ENCODE measurements around the gene RAPGEF2.
"Not testable (repeated sequence)": the region's sequence is repeated elsewhere in the genome, so short reads cannot be mapped to it uniquely, and the experiment has no call there.

The RAPGEF2 gene

DNA sequence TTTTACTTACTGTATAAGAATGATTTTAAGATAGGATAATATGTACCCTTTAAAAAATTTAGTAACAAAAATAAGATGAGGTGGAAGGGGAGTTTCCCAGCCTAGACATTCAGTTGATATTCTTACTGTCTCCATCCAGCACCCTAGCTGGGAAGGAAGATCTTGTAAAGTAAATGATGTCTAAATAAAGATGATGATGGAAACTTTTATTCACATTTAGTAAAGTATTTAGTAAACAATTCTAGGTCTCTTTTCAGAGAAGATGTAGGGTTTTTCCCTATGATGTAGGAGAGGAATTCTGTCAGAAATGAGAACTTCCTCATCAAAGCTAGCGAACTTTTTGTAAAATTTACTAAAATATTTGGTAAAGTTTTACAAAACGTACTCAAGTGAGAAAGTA is 136.8 kb downstream of the RAPGEF2 start:
- no peak for DNase-seq (ENCODE audit: low read depth)

DNA sequence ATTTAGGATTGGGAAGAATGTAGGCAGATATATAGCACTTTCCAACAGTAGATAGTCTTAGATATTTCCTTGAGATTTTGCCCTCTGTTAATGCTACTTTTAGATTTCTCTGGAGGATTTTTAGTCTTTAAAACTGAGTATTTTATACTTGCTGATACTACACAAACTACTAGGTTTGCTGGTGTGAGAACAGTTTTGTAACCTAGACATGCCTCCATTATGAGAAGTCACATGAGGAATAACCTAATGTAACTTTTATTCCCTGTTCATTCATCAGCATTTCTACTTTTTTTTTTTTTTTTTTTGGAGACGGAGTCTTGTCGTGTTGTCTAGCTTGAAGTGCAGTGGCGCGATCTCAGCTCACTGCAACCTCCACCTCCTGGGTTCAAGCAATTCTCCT is 137.2 kb downstream of the RAPGEF2 start:
- DNase-seq (ENCODE audit: low read depth), result no peak

DNA sequence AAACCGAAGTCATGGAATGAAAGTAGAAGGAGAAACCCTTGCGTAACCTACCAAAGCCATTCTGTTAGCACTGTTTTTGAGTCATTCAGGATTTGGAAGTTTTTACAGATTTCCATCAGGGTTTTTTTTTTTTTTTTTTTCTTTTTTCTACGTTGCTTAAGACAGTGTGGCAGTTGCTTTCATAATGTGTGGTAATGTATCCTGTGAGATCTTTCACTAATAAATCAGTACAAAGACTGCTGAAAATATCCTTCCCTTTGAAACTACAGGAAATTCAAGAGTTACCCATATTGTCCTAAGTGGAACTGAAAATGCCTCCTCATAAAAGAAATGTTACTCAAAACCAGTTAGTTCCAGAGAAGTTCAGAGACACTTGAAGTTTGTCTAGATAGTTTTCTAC is 137.8 kb downstream of the RAPGEF2 start:
- DNase-seq (ENCODE audit: low read depth), result peak; percentile 55

DNA sequence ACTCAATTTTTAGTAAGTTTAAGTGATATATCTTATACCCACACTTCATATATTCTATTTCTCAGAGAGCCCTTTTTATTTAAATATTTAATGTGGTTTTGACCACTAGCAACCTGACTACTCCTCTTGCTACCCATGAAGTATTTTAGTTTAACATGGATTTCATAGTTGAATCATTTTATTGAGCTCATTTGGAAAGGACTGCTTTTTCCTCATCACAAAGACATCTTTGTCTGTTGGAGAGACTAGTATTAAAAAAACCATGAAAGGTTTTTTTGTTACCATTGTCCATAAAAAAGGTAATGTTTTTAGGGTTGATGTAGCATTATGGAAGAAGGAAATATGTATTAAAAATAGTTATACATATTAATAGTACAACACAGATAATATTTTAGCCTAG is 139.5 kb downstream of the RAPGEF2 start:
- no peak for DNase-seq (ENCODE audit: low read depth)

DNA sequence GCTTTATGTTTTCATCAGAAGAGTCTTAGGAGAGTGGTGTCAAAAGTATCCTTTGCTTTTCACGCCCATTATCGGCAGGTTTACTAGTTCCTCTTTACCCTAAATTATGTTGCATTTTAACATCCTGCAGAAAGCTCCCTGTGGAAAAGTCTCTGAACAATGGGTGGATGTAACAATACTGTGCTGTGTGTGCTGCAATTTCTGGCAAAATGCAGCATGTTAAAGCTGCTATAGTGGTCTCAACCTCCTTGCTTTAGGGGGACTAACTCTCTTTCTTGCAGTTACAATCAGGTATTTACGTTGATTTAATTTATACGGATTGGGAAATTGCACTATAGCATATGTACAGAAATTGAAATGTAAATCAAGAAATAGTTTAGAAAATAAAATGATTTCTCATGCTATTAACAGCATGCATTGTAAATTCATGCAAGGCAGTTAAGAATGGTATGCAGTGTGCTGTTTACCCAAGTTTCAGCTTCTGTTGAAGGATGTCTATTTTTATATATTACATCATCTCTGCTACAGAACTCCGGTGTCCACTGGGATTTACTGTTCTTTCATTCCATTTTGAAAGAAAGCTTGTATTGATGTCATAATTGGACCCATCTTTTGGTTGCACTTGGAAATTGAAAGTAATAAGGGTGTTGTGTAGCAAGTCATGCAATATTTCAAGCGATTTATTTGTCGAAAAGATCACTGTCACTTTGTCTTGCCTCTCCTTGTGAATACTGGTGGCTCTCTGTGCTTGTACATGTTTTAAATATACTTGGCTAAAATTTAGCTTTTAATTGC is 145.7 kb downstream of the RAPGEF2 start:
- DNase-seq (ENCODE audit: low read depth), result peak; percentile 82

DNA sequence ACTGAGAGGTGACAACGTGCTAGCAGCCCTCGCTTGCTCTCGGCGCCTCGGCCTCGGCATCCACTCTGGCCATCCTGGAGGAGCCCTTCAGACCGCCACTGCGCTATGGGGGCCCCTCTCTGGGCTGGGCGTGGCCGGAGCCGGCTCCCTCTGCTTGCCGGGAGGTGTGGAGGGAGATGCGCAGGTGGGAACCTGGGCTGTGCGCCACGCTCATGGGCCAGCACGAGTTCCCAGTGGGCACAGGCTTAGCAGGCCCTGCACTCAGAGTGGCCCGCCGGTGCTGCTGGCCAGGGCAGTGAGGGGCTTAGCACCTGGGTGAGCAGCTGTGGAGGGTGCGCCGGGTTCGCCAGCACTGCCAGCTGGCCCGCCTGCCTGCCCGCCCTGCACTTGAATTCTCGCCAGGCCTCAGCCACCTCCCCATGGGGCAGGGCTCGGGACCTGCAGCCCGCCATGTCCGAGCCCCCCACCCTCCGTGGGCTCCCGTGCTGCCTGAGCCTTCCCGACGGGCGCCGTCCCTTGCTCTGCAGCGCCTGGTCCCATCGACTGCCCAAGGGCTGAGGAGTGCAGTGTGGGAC is 148.0 kb downstream of the RAPGEF2 start:
- DNase-seq (ENCODE audit: low read depth), result no peak

DNA sequence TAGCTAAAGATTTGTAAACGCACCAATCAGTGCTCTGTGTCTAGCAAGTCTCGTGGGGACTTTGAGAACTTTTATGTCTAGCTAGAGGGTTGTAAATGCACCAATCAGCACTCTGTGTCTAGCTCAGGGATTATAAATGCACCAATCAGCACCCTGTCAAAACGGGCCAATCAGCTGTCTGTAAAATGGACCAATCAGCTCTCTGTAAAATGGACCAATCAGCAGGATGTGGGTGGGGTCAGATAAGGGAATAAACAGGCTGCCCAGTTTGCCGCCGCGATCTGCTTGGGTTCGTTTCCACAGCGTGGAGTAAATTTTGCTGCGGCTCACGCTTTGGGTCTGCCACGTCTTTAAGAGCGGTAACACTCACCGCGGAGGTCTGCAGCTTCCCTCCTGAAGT is 148.7 kb downstream of the RAPGEF2 start:
- DNase-seq (ENCODE audit: low read depth), result not testable (repeated sequence)

DNA sequence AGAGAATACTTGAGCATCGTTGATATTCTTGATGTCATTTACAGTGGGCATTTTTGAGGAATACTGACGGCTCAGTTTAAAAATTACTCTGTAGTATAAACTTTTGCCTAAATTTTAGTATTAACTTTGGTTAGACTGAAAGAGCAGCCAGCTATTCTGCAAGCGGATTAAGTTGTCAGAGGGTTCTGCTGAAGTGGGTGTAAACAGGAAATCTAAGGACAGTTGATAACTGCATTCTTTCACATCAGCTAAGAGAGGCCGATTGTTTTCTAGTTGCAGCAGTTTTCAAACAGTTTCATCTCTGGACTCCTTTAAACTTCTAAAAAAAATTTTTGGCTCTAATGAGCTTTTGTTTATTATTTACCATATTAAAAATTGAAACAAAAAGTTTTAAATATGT is 149.6 kb downstream of the RAPGEF2 start:
- DNase-seq (ENCODE audit: low read depth), result peak; percentile 40

DNA sequence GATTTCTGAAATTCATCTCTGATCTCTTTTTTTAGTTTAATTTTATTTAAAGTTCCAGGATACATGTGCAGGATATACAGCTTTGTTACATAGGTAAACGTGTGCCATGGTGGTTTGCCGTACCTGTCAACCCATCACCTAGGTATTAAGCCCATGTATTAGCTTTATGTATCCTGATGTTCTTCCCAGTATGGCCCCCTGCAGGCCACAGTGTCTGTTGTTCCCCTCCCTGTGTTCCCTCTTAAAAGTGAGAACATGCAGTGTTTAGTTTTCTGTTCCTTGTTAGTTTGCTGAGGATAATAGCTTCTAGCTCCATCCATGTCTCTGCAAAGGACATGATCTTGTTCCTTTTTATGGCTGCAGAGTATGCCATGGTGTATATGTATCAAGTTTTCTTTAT is 153.2 kb downstream of the RAPGEF2 start:
- DNase-seq (ENCODE audit: low read depth), result no peak

DNA sequence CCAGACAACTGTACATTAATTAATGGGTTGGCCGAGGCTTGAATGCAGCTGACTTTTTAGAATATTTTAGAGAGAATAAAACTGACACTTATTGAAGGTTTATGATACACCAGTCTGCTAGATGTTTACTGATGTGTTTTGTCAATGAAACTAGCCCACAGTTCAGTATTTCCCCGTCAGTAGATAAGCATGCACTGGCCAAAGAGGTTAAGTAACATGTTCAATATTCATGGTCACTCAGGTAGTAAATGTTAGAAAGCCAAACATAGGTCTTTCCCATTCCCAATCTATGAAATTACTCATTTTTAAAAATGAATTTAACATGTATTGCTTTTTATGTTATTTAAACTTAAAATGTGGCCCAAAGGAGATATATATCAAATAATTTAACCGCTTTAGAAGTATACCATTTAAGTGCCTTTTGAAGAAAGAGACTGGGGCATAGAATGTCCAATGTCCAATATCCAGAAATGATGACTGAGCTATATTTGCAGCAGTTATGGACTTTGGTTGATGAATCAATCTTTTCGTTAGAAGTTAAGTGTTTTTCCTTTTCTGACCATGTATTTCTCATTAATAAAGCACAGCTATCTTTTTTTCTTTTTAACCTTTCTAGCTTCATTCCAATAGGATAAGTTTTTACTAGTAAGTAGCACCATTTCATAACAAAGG is 156.1 kb downstream of the RAPGEF2 start:
- DNase-seq (ENCODE audit: low read depth), result no peak

DNA sequence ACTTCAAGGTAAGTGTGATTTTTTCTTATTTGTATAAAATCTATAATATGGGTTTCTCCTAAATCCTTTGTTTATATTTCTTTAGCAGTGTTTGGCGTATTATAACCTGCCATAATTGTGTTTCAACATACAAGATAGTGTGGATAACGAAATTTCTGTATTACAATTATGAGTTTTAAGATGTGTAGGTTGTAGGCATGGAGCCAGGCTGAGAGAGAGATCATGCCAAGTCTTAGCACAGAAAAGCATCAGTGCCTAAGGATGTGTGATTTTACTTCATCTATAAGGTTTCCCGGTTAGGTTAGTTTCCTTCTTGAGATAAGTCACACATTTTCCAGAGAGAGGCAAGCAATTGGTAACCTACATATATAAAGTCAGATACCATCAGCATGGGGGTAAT is 161.2 kb downstream of the RAPGEF2 start:
- DNase-seq (ENCODE audit: low read depth), result no peak

DNA sequence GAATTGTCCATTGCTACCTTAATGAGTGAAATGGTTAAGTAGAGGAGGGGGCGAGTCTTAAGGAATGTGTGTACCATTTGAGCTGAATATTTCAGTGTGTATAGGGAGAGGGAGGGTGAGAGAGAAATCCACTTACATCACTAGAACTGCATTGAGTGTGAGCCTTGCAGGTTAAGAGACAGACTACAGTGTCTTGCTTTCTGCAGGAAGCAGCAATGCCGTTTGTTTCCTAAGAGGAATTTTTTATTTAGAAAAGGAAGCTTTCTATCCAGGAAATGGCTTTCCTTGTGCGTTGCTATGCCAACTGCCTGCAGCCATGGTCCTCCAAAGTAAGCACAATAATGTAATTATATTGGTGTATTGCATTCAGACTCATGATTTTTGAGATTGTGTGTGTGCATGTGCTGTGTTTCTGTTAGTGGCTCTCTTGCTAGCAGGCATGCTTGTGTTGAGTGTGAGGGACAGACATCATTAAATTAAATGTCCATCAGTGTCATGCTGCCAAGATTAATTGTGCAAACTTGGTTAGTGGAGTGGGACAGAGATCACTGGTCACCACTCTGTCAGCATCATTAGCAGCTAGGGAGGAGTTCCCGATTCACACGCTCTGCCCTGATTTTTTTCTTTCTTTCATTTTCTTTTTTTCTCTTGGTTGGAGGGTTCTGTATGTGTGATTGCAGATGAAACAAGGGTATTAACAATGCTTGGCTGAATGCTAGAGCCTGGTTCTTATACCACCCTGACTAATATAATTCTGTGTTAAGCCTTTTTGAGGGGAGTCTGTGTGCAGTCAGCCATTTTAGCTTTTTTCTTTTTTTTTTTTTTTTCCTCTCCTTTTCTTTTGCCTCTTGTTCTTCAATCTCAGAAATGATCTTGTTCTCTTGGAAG is 164.3 kb downstream of the RAPGEF2 start:
- DNase-seq (ENCODE audit: low read depth), result peak; percentile 62

DNA sequence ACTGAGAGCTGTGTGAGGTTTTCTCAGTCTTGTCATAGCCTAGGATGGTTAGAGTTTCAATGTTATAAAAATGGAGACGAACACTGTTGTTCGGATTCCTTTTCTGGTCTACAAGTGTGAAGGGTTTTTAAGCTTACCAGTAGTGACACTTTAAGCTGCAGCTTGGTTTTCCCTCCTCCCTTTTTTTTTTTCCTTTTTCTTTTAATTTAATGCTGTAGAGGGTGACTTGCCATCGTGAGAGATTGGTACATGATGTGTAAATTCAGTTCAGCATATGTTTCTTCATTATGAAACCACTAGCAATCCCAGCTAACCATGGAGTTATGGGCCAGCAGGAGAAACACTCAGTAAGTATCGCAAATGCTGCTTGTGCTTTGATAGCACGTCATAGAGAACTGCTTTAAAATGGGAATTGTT is 165.0 kb downstream of the RAPGEF2 start:
- DNase-seq (ENCODE audit: low read depth), result no peak

DNA sequence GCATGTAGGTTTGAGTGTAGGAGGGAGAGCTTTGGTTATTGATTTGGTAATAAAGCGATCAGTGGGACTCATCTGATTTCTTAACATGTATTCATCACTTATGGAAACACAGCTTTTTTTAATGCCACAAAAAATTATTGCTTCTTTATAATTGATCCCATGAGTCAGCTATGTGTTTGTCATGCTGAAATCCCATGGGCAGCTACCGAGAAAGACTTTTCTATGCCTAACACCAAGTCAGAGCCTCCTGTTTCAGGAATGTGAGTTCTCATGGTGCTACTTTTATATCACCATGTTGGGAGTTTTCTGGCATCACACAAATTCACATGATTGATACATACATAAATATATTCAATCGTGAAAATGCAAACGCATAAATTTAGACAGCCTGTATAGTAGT is 165.7 kb downstream of the RAPGEF2 start:
- no peak for DNase-seq (ENCODE audit: low read depth)

DNA sequence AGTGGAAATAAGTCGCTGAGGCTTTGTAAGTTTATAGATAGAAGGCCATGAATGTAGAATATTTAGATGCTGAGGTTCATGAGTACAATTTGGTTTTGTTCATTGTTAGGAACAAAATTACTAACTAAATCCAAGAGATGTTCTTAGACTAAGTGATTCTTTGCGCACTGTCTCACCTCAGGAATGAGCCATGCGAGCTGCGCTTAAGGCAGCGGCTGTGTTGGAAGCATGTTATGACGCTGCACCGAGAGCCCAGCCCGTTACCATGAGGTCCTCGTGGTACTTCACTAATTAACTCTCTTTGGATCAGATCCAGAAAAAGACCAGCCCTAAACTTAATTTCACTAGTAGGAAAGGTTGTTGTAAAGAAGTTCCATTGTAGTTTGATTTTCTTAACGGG is 166.2 kb downstream of the RAPGEF2 start:
- no peak for DNase-seq (ENCODE audit: low read depth)

DNA sequence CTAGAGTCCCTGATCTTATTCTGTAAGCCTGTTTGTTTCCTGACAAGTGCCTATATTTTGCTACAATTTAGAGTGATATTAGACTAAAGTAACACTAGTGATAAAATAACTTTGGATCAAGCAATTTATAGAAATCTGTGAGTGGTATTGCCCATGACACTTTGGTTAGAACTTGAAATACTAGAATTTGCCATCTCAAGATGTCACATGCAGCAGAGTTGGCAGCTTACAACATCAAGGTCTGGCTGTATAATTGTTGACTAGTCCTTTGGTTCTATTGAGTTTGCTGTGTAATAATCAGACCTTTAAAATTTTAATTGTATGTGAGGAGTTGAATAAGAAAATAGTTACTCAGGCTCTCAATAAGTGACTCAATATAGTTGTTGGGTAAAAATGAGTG is 167.1 kb downstream of the RAPGEF2 start:
- DNase-seq (ENCODE audit: low read depth), result no peak

DNA sequence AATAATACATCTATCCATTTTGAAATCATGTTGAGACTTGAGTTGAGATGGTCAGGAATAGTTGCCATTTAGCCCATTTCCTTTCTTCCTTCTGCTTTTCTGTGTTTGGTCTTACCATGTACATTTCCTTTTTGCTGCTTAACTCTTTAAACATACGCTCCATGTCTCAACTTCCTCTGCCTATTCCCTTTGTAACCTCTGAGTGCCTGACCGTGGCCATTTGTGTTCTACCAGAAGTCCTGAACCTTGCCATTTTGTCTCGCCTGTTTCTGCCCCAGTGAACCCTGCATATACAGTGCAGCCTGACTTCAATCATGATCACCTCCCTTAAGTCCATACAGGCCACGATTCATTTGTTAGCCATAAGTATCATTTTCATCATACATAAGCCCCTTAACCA is 169.0 kb downstream of the RAPGEF2 start:
- no peak for DNase-seq (ENCODE audit: low read depth)

DNA sequence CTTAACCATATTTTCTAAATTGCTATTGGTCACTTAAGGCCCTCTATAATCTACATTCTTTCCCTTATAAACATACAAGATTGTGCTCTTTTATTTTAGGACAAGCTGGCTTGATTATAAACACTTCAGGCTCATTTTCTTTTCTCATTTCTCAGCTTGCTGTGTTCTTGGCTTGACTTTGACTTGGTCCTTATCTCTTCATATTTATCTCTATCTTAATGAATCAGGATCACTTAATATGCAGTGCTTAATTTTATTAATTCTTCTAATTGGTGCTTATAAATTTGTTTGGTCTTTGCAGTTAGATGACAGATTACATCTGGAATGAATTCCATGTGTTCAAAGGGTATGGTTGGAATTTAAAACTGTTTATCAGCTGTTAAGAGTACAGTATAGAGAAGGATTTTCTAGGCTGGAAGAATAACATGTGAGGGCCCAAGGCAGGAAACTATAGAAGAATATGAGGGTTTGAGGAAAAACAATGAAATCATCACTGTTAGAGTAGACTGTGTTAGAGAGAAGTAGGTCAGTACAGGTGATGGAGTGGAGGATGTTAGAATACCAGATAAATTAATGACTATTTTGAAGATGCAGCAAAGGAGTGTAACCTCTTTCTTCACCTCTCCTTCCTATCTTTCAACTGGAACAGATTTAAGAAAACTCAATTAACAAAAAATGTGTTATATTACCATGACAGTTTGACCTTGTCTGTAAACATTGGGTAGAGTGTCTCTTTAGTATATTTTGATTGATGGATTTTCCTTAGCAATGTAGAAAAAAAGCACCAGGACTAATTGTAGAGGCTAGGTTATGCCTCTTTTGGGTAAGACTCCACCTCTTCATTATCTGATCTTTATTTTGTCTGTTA is 169.6 kb downstream of the RAPGEF2 start:
- peak; percentile 62 for DNase-seq (ENCODE audit: low read depth)

DNA sequence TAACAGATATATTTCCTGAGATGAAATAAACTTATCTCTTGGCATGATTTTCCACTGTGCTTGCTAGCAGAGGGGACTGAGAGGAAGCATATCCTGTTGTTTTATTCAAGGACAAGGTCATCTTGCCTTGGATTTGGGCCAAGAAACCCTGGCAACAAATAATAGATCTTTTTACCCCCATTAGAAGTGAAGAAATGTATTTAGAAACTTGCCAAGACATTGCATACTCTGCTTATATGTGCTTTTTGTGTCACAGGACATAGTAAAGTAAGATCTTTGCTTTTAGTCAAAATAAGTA is 170.2 kb downstream of the RAPGEF2 start:
- peak; percentile 55 for DNase-seq (ENCODE audit: low read depth)

DNA sequence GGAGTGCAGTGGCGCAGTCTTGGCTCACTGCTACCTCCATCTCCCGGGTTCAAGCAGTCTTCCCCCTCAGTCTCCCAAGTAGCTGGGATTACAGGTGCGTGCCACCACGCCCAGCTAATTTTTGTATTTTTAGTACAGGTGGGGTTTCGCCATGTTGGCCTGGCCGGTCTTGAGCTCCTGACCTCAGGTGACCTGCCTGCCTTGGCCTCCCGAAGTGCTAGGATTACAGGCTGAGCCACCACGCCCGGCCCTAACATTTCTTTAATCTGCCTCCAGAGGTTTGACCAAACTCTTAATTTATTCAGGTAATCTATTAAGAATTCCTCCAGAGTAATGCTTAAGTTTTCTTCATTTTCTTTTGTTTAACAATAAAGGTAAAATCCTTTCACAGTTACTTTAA is 171.0 kb downstream of the RAPGEF2 start:
- DNase-seq (ENCODE audit: low read depth), result no peak

DNA sequence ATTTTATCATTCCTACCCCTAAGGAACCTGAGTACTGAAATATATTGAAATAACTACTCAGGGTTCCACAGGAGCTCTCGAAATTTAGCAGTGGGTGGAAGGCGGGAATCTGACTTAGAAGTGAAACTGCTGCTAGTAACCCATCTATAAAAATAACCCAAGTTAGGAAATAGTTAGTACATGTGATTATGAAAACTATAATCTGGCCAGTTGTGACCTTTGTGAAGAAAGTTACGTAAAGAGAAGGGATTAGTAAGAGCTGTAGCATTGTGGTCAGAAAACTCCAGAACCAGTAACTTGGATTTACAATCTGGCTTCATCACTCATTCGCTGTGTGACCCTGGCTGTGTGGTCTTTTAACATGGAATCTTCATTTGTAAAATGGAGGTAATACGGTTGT is 175.5 kb downstream of the RAPGEF2 start:
- peak; percentile 37 for DNase-seq (ENCODE audit: low read depth)

DNA sequence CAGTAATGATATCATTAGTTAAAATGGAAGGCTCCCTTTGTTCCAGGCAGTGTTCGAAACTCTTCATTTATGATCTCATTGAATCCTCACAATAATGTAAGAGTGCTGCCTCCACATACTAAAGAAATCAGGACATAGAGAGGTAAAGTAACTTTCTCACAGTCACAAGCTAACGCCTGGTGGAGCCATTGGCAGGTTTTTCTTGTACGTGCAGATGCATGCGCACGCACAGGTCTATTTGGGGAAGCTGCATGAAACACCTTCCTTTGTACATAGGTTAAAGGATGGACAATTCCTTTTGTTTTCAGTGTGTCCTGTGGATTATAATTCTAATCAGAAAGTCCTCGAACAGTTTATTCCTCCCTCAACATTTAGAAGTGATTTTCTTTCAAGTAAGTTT is 176.2 kb downstream of the RAPGEF2 start:
- DNase-seq (ENCODE audit: low read depth), result no peak

Data from EH (cell line).